Neural progenitor cell (in vitro differentiated cells): Measurements from ENCODE around the gene SLFNL1.

Source experiments
- CTCF ChIP-seq: fragments of 200-600 bp; sonication (generic); IDR thresholded peaks from 2 replicates; pipeline ENCODE4 v1.5.1; 2017; ENCODE audit warnings: antibody characterized with exemption, mild to moderate bottlenecking
- EZH2 ChIP-seq: fragments of 200-600 bp; sonication (generic); IDR thresholded peaks from 2 replicates; pipeline ENCODE4 v1.6.1; 2017; ENCODE audit warnings: antibody characterized with exemption, mild to moderate bottlenecking, moderate library complexity

- TF ChIP-seq CTCF (no peak), EZH2 (no peak)
These were observed 37.0 kb downstream of the SLFNL1 start for GRCh38 chr1:40984531-40984930.
